Motor neuron (in vitro differentiated cells): Measurements from ENCODE around the gene SEMA6D. TPM values are rescaled to one million over a fixed set of nuclear protein-coding genes. Genes with fewer than 3 reads are reported as not detected.
"Not testable (repeated sequence)": the region's sequence is repeated elsewhere in the genome, so short reads cannot be mapped to it uniquely, and the experiment has no call there.

Experiments used
- ATAC-seq, 8 experiments: fragments of 200-7000 bp; cut with Tn5 transposase; replicated peaks in 6 of 8; 2 replicates each; pipeline ENCODE4 v1.8.0; 2021; ENCODE audit warnings: mild to moderate bottlenecking in 8 of 8, moderate library complexity in 8 of 8
- H3K27ac ChIP-seq, 2 donors: fragments of 250-450 bp; sonication (Bioruptor Pico); 2 replicates each; pipeline ENCODE4 v1.9.0; 2021; ENCODE audit warnings: antibody characterized with exemption in 2 of 2, mild to moderate bottlenecking in 2 of 2, moderate library complexity in 1 of 2
- H3K4me1 ChIP-seq, 2 donors: fragments of 250-450 bp; sonication (Bioruptor Pico); replicated peaks in 1 of 2; 2 replicates each; pipeline ENCODE4 v1.6.1; 2021; ENCODE audit warnings: antibody characterized with exemption in 2 of 2, mild to moderate bottlenecking in 2 of 2, moderate library complexity in 1 of 2
- H3K4me3 ChIP-seq, 5 donors: fragments of 250-450 bp; sonication (Bioruptor Pico); 2 replicates each; pipeline ENCODE4 v1.9.0; 2021; ENCODE audit warnings: antibody characterized with exemption in 5 of 5, mild to moderate bottlenecking in 5 of 5, moderate library complexity in 4 of 5
- WGBS, 10 experiments: fragments of 450-650 bp; shearing (Covaris generic); methylation state at CpG; one replicate each; pipeline ENCODE4 v1.0.0; 2022; 5-methylcytosine and 5-hydroxymethylcytosine counted together
- in situ Hi-C, 9 experiments: fragments of 400-800 bp; cut with MboI; loops; one replicate each; pipeline ENCODE4 v1.15.0; 2021; ENCODE audit warnings: low sequenced_read_pairs in 9 of 9, low pct_unique_long_range_greater_than_20kb in 2 of 9; ENCODE audit not compliant: unreplicated experiment in 9 of 9
- total RNA-seq, 8 experiments: library from RNA; unstranded; fragments of 300-600 nt; gene quantifications; 2 replicates each; pipeline versions ENCODE4 v1.2.3 to v1.2.4, GENCODE V29; 2022

Gene SEMA6D
- total RNA-seq, 8 experiments from 2014 or later = 27.5 to 322 (median 58.2) TPM

DNA sequence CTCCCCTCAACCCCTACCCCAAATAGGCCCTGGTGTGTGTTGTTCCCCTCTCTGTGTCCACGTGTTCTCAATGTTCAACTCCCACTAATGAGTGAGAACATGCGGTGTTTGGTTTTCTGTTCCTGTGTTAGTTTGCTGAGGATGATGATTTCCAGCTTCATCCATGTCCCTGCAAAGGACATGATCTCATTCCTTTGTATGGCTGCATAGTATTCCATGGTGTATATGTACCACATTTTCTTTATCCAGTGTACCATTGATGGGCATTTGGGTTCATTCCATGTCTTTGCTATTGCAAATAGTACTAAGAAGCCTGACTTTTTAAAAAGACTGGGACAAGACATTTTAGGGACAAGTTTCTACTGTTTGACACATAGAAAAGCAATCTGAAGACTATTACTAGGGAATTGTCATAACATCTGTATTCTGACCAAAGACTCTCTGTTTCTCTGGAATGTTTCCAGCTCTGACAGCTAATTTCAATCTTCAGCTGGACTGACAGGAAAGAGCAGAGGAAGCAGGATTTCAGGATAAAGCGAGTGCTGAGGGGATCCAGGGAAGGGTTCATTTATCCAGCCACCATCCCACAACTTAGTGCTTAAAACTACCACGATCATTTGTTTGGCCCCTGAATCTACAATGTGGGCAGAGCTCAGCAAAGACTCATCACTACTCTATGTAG is 21.0 kb downstream of the SEMA6D start:
- not testable (repeated sequence) for H3K4me3 ChIP-seq, H3K4me1 ChIP-seq, ATAC-seq, H3K27ac ChIP-seq
- in situ Hi-C loops = loop anchor here in 1 of 9 experiments (25.0 kb wide), 1 partner anchor 551 kb away; no protein-coding TSS in a partner anchor
- 75 to 100% (median 100%) methylated on average over 1 to 4 of the region's 4 CpGs; no CpG with 5 or more reads in 3 of the 10 experiments for WGBS, 10 experiments

DNA sequence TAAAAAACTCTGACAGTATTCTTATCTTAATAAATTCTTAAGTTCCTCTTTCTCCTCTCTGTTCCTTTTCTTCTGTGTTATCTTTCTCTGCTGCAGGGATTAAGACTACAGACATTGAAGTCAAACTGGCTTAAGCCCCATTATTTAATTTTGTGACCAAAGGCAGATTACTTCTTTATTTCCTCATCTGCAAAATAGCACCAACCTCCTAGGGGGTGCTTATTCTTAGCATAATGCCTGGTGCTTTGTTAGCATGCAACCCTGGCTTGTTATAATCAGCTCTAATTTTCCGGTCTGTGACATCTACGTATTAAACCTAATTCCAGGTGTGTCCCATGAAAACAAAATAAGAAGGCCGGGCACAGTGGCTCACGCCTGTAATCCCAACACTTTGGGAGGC is 23.8 kb downstream of the SEMA6D start:
- peaks cover under 1% of the 10 kb centered on the region in 2 donors for H3K4me1 ChIP-seq
- in situ Hi-C loops = loop anchor here in 1 of 9 experiments (25.0 kb wide), 1 partner anchor 554 kb away; no protein-coding TSS in a partner anchor
- H3K27ac ChIP-seq = no peak overlapping the region
- no peak overlapping the region for H3K4me3 ChIP-seq
- WGBS, 10 experiments = 80 to 100% (median 97%) methylated on average over 1 to 4 of the region's 4 CpGs; no CpG with 5 or more reads in 2 of the 10 experiments
- no peak for ATAC-seq

DNA sequence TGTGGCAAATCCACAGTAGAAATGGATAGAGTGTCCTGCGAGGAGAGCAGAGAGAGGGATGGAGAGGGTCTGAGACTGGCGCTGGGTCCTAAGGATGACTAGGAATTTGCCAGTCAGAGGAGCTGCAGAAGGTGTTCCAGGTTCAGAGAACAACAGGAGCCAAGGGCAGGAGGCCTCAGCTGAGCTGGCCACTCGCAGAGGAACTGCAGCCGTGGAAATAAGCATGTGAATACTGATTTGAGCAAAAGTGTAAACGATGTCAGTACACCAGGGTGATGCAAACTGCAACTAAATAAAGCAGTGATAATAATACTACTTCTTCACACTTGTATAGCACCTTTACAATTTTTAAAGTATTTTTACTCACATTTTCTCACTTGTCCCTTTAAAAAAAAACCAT is 24.6 kb downstream of the SEMA6D start:
- in situ Hi-C loops = loop anchor here in 1 of 9 experiments (25.0 kb wide), 1 partner anchor 555 kb away; no protein-coding TSS in a partner anchor
- WGBS, 10 experiments = 62 to 100% (median 85%) methylated on average over 1 to 5 of the region's 5 CpGs; no CpG with 5 or more reads in 1 of the 10 experiments
- no peak overlapping the region for H3K4me3 ChIP-seq
- H3K27ac ChIP-seq = no peak overlapping the region
- no peak for ATAC-seq
- peaks cover 3 to 7% of the 10 kb centered on the region in 2 donors for H3K4me1 ChIP-seq

DNA sequence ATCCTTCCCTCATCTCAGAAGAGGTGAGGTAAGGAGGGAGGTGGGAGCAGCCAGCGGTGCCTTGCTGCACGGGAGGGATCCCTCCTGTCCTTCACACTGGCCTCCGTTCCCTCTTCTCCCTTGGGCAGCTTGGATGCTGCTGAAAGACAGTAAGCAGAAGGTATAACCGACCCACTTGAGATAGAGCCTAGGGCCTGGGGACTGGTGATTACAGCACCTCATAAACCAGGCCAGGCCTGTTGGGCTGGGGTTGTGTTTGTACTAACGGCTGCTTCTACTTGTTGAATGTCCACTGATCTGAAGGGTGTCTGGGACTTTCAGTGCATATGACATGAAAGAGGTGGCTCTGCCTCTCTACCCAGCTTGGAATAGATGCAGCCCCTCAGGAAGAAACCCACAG is 25.0 kb downstream of the SEMA6D start:
- 41 to 100% (median 80%) methylated on average over 1 to 5 of the region's 5 CpGs; no CpG with 5 or more reads in 5 of the 10 experiments for WGBS, 10 experiments
- no peak overlapping the region for H3K27ac ChIP-seq
- no peak overlapping the region for H3K4me3 ChIP-seq
- in situ Hi-C loops = loop anchor here in 1 of 9 experiments (25.0 kb wide), 1 partner anchor 555 kb away; no protein-coding TSS in a partner anchor
- ATAC-seq = peak in 1 of 8 experiments; percentile 17
- H3K4me1 ChIP-seq = peaks cover 3 to 7% of the 10 kb centered on the region in 2 donors

DNA sequence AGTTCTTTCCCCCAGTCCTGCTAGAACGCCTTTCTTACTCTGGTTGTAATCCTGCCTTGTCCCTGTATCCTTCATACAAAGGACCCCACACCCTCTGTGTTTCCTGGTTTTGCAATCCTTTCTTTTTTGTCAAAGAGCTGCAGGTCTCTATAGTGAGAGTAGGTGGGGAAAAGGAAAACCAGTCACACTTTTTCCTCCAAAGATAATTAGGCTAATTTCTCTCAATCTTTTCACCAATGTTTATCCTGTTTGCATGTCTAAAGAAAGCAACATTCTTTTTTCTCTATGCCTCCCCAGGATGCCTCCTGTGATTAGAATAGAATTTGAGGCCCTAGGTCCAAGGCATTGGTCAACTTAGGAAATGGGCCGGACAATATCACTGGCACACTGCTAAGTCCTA is 25.4 kb downstream of the SEMA6D start:
- peaks cover 3 to 7% of the 10 kb centered on the region in 2 donors for H3K4me1 ChIP-seq
- in situ Hi-C loops = loop anchor here in 1 of 9 experiments (25.0 kb wide), 1 partner anchor 555 kb away; no protein-coding TSS in a partner anchor
- no peak overlapping the region for H3K4me3 ChIP-seq
- WGBS, 10 experiments = 13 to 100% (median 74%) methylated on average over 1 to 2 of the region's 2 CpGs; no CpG with 5 or more reads in 3 of the 10 experiments
- ATAC-seq = no peak
- no peak overlapping the region for H3K27ac ChIP-seq

DNA sequence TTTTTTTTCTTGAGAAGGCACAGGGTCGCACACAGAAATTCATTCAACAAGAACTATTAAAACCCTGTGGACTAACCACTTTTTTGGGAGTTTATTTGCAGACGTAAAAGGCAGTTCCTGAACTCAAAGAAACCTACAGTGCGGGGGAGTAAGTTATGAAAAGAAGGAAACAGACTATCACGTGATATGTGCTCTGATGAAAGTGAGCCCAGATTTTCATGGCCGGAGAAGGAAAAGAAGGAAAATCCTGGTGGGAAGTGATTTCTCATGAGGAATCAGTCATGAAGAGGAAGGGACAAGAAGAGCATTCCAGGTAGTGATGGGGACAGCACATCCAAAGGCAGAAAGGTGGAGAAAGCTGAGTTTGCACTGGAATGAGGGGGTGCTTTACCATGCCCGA is 26.1 kb downstream of the SEMA6D start:
- in situ Hi-C loops = loop anchor here in 1 of 9 experiments (25.0 kb wide), 1 partner anchor 556 kb away; no protein-coding TSS in a partner anchor
- Histone ChIP-seq H3K4me3 (no peak overlapping the region), H3K4me1 (peaks cover 3 to 7% of the 10 kb centered on the region in 2 donors), H3K27ac (no peak overlapping the region)
- ATAC-seq = no peak
- 0 to 100% (median 82%) methylated on average over 1 to 6 of the region's 6 CpGs for WGBS, 10 experiments

DNA sequence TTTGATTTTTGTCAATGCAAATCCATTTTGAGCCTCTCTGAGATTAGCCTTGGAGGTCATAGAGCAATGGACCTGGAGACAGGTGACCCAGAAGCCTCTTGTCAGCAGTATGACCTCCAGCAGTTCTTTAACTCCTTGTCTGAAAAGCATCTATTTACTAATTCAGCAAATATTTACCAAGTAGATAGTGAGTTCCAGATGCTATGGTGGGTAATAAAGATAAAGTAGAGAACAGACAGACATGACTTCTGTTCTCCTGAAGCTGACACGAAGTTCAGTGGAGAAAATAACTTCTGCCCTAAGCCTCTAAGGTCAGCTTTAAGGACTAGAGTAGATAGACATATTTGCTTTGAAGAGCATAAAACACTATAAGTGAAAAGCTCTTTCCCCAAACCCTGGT is 26.6 kb downstream of the SEMA6D start:
- H3K4me3 ChIP-seq = no peak overlapping the region
- H3K27ac ChIP-seq = no peak overlapping the region
- 13 to 100% (median 100%) methylated on average over 1 of the region's 1 CpG; no CpG with 5 or more reads in 4 of the 10 experiments for WGBS, 10 experiments
- peaks cover 3 to 7% of the 10 kb centered on the region in 2 donors for H3K4me1 ChIP-seq
- in situ Hi-C loops = loop anchor here in 1 of 9 experiments (25.0 kb wide), 1 partner anchor 557 kb away; no protein-coding TSS in a partner anchor
- ATAC-seq = no peak

DNA sequence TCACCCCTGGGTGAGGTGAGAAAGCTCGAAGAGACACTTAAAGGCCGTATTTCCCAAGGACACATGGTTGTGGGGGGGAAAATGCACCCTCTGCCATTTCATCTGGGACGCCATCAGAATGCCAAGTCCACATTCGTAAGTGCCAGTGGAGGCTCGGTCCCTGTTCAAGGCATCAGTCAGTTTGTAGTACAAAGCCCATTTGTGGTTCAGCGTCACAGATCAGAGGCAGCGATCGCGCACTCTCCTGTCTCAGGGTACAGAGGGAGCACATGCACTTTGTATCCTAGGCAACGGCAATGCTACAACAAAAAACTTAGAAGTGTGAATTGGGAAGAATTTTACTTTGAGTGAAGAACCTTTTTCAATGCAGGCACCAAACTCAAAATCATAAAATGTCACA is 27.2 kb downstream of the SEMA6D start:
- 75 to 100% (median 96%) methylated on average over 1 to 7 of the region's 10 CpGs; no CpG with 5 or more reads in 2 of the 10 experiments for WGBS, 10 experiments
- no peak for ATAC-seq
- in situ Hi-C loops = loop anchor here in 1 of 9 experiments (25.0 kb wide), 1 partner anchor 557 kb away; no protein-coding TSS in a partner anchor
- H3K27ac ChIP-seq = no peak overlapping the region
- peaks cover 3 to 7% of the 10 kb centered on the region in 2 donors for H3K4me1 ChIP-seq
- no peak overlapping the region for H3K4me3 ChIP-seq

DNA sequence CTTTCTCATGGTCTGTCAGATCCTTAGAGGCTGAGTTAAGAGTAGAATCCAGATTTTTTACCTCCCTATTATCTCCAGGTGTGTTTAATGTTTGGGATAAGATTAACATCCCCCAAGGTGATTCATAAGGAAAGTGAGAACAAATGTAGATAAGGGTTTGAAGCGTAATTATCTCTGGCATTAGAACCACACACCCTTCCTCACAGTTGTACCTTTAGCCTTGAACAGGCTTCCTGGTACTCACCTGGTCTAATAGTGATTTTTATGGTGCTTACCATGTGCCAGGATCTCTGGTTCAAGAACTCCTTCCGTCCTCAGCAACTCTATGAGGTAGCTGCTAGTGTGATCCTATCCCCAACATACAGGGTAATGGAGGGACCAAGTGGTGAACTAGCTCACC is 27.7 kb downstream of the SEMA6D start:
- 100% methylated on average over 1 to 2 of the region's 2 CpGs; no CpG with 5 or more reads in 3 of the 10 experiments for WGBS, 10 experiments
- no peak overlapping the region for H3K27ac ChIP-seq

DNA sequence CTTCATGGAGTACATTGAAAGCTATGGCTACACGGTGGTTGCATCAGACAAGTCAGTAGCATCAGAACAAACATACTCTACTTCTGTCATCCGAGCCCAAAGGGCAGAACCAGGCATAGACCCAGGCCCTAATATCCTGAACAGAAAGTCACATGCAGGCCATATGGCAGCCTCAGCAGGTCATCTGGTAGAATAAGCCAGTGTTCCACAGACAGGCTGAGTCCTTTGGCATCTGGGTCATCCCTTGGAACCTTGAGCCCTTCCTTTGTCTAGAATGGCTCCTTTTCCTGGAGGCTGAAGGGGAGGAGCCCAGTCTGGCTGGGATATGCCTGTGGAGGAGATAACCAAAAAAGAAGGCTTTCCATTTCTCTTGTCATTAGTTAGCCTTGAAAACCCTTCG is 29.2 kb downstream of the SEMA6D start:
- Histone ChIP-seq H3K27ac (peak overlapping the region; percentile 10 to 66), H3K4me3 (no peak overlapping the region), H3K4me1 (peaks cover 3 to 10% of the 10 kb centered on the region in 2 donors)
- ATAC-seq = peak in 1 of 8 experiments; percentile 5
- in situ Hi-C loops = loop anchor here in 1 of 9 experiments (25.0 kb wide), 1 partner anchor 559 kb away; no protein-coding TSS in a partner anchor
- WGBS, 10 experiments = 0 to 100% (median 55%) methylated on average over 1 to 3 of the region's 3 CpGs; no CpG with 5 or more reads in 4 of the 10 experiments

More for the DNA sequence above, 27.7 kb downstream of the SEMA6D start:
- in situ Hi-C loops = loop anchor here in 1 of 9 experiments (25.0 kb wide), 1 partner anchor 558 kb away; no protein-coding TSS in a partner anchor
- H3K4me1 ChIP-seq = peaks cover 3 to 7% of the 10 kb centered on the region in 2 donors
- H3K4me3 ChIP-seq = no peak overlapping the region
- ATAC-seq = no peak

DNA sequence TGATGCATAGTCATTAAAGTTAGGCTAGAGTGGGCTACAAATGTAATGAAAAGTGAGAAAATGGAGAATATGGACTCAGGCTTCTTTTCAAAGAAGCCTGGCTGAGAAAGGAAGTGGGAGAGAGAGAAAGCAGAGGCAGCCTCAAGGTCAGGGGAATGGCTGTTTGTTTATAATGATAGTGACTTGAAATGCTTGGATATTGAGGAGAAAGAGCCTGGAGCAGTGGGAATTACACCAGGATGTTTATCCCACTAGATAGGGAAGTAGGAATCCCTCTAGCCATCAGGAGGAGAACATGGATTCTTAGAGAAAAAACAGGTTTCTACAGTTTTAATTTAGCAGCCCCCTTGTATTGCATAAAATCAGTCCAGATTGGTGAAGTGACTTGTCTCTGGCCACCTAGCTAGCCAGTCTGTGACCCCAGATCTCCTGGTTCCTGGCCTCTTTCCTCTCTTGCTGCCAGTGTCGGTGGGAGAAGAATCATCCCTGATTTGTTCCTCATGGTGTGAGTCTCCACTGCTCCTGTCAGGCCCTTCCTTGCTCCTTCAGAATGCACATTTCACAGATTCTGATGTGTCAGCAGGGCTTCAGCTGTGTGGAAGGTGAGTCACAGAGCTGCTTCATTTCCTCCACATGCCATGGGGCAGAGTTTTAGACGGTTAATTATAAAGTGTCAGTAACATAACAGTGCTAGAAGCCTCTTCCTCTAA is 32.9 kb downstream of the SEMA6D start:
- Histone ChIP-seq H3K27ac (no peak overlapping the region), H3K4me3 (no peak overlapping the region), H3K4me1 (peaks cover 3 to 10% of the 10 kb centered on the region in 2 donors)
- ATAC-seq = peak; percentile 72 to 99 (median 90)
- 0 to 86% (median 73%) methylated on average over 1 to 2 of the region's 2 CpGs; no CpG with 5 or more reads in 5 of the 10 experiments for WGBS, 10 experiments
- in situ Hi-C loops = loop anchor here in 1 of 9 experiments (25.0 kb wide), 1 partner anchor 237 kb away; no protein-coding TSS in a partner anchor

DNA sequence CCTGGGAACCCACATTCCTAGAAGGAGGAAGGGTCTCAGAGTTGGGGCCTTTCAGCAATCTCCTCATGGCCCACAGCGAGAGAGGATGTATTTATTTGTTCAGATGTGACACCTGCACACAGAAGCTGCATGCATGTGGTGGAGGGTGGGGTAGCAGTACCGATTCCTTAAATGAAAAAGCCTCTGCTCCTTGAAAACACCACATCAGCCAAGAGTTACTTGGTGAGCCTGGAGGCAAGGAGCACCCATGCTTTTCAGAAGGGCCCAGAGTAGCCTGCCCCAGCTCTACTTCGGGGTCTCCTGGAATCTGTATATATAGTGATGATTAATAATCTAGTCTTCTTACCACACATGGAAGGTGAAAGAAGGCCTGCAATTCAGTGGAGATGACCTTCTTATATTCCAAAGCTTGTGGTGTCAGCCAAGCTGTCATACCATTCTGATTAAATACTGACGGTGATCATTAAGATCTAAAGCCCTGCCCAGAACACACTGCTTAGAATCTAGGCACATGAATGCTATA is 33.5 kb downstream of the SEMA6D start:
- 10 to 100% (median 83%) methylated on average over 1 to 4 of the region's 4 CpGs; no CpG with 5 or more reads in 3 of the 10 experiments for WGBS, 10 experiments
- in situ Hi-C loops = loop anchor here in 1 of 9 experiments (25.0 kb wide), 1 partner anchor 236 kb away; no protein-coding TSS in a partner anchor
- ATAC-seq = peak in 3 of 8 experiments; percentile 14 to 44 (median 31)
- no peak overlapping the region for H3K27ac ChIP-seq
- H3K4me3 ChIP-seq = no peak overlapping the region
- H3K4me1 ChIP-seq = peaks cover 3 to 10% of the 10 kb centered on the region in 2 donors
